K562 (cell line): Measurements from ENCODE around the gene CALHM4. TPM values are rescaled to one million over a fixed set of nuclear protein-coding genes. Genes with fewer than 3 reads are reported as not detected.

Experiments used
- ATAC-seq: fragments of 200-7000 bp; cut with Tn5 transposase; 3 replicates; pipeline ENCODE4 v1.9.1; 2020; ENCODE audit warnings: moderate library complexity
- BruUV-seq: library from RNA; stranded (reverse); fragments of 400-500 nt; replicated peaks from 2 replicates; lab custom pipeline; 2021; lab: Mats Ljungman, UMichigan
- CTCF ChIA-PET: fragments of 300-600 bp; formaldehyde crosslinking; extraction: SDS; loops from one replicate; lab custom pipeline; 2021; ENCODE audit warnings: low intra/inter-chr PET ratio; lab: Yijun Ruan, JAX
- POLR2A ChIA-PET: fragments of 300-600, 350-650 bp; sonication (Branson Sonifier 250); formaldehyde crosslinking; extraction: SDS; loops from one replicate; lab custom pipeline; 2021; ENCODE audit warnings: antibody characterized with exemption, inconsistent platforms; lab: Yijun Ruan, JAX
- DNase-seq, 4 experiments: peaks; one replicate each; pipeline versions ENCODE4 v3.0.0 to v3.0.0-alpha.2; 2011 to 2018; ENCODE audit warnings: low spot score in 3 of 4, mixed read lengths in 3 of 4; ENCODE audit errors: extremely low read depth in 1 of 4
- FAIRE-seq: peaks from 2 replicates; lab custom pipeline; 2011; peaks lifted over from hg19 to GRCh38; lab: Jason Lieb, UNC
- H2AFZ ChIP-seq: 2 replicates; pipeline ENCODE4 v1.6.0; 2011; ENCODE audit warnings: low read depth, low read length, control low read depth, inconsistent platforms
- H3K27ac ChIP-seq: fragments of 200-600 bp; 3 replicates; pipeline ENCODE4 v1.8.0; 2011; ENCODE audit warnings: low read depth, mild to moderate bottlenecking, control low read depth, inconsistent platforms, low read length, moderate library complexity, mixed read lengths; ENCODE audit errors: extremely low read depth
- H3K27me3 ChIP-seq, 2 experiments: fragments of 300-600 bp in 1 of 2; 2 replicates in 1 of 2; 3 replicates in 1 of 2; pipeline versions ENCODE4 v1.6.0 to v1.8.0; 2011; ENCODE audit warnings: inconsistent platforms in 2 of 2, low read length in 2 of 2, mild to moderate bottlenecking in 1 of 2, mixed read lengths in 1 of 2, moderate library complexity in 1 of 2; ENCODE audit not compliant: control insufficient read depth in 2 of 2, insufficient read depth in 2 of 2
- H3K36me3 ChIP-seq: fragments of 300-600 bp; 3 replicates; pipeline ENCODE4 v1.8.0; 2011; ENCODE audit warnings: mild to moderate bottlenecking, low read length, inconsistent platforms; ENCODE audit not compliant: control insufficient read depth, insufficient read depth
- H3K4me1 ChIP-seq, 2 experiments: fragments of 200-600 bp in 1 of 2; replicated peaks in 1 of 2; 2 replicates in 1 of 2; 3 replicates in 1 of 2; pipeline versions ENCODE4 v1.5.1 to v1.8.0; 2011; ENCODE audit warnings: inconsistent platforms in 2 of 2, low read length in 2 of 2, mild to moderate bottlenecking in 1 of 2, mixed read lengths in 1 of 2, moderate library complexity in 1 of 2; ENCODE audit not compliant: control insufficient read depth in 2 of 2, insufficient read depth in 2 of 2
- H3K4me2 ChIP-seq: 2 replicates; pipeline ENCODE4 v1.6.1; 2011; ENCODE audit warnings: low read length, control low read depth, inconsistent platforms, mixed read lengths; ENCODE audit not compliant: insufficient read depth
- H3K4me3 ChIP-seq: fragments of 200-600 bp; sonication (generic), shearing (Covaris generic); 2 replicates; pipeline ENCODE4 v1.5.1; 2016; ENCODE audit warnings: control low read depth, inconsistent platforms
- H3K79me2 ChIP-seq: fragments of 200-600 bp; 3 replicates; pipeline ENCODE4 v1.8.0; 2011; ENCODE audit warnings: low read length, inconsistent platforms; ENCODE audit not compliant: control insufficient read depth, insufficient read depth
- H3K9ac ChIP-seq, 2 experiments: 2 replicates each; pipeline versions ENCODE4 v1.6.0 to v1.6.1; 2011; ENCODE audit warnings: low read depth in 2 of 2, low read length in 2 of 2, control low read depth in 1 of 2, inconsistent platforms in 1 of 2, mild to moderate bottlenecking in 1 of 2, mixed read lengths in 1 of 2; ENCODE audit not compliant: insufficient read depth in 1 of 2
- H3K9me1 ChIP-seq: one replicate; pipeline ENCODE4 v1.6.0; 2011; ENCODE audit warnings: inconsistent platforms, mild to moderate bottlenecking, low read length, moderate library complexity; ENCODE audit not compliant: control insufficient read depth, insufficient read depth
- H3K9me3 ChIP-seq: replicated peaks from 2 replicates; pipeline ENCODE4 v1.5.1; 2011; ENCODE audit warnings: low read depth, low read length, inconsistent platforms; ENCODE audit not compliant: control insufficient read depth, insufficient read depth
- H4K20me1 ChIP-seq: replicated peaks from 2 replicates; pipeline ENCODE4 v1.6.1; 2011; ENCODE audit warnings: low read length, inconsistent platforms, mixed read lengths; ENCODE audit not compliant: control insufficient read depth, insufficient read depth
- GTF2F1 ChIP-seq: IDR thresholded peaks from 2 replicates; pipeline ENCODE4 v1.6.1; 2011; ENCODE audit warnings: low read depth, low read length, improper control_type of control experiment
- HNRNPH1 ChIP-seq: fragments of 200-400 bp; formaldehyde crosslinking; optimal IDR thresholded peaks from 2 replicates; pipeline ENCODE3; 2017; ENCODE audit warnings: low read depth, mild to moderate bottlenecking, low read length, moderate library complexity
- JUND ChIP-seq, 2 experiments: IDR thresholded peaks; 2 replicates in 1 of 2; 3 replicates in 1 of 2; pipeline ENCODE4 v1.6.1; 2011; ENCODE audit warnings: borderline replicate concordance in 2 of 2, low read depth in 2 of 2, low read length in 2 of 2, improper control_type of control experiment in 1 of 2, missing biosample characterization in 1 of 2, missing genetic modification characterization in 1 of 2, missing genetic modification reagents in 1 of 2
- SMARCA5 ChIP-seq: fragments of 450-650 bp; IDR thresholded peaks from 2 replicates; pipeline ENCODE4 v1.6.1; 2016
- SRSF3 ChIP-seq: fragments of 200-400 bp; formaldehyde crosslinking; IDR thresholded peaks from 2 replicates; pipeline ENCODE4 v1.6.1; 2016; ENCODE audit warnings: mild to moderate bottlenecking, low read length, moderate library complexity; ENCODE audit not compliant: insufficient read depth
- TBL1XR1 ChIP-seq, 2 experiments: IDR thresholded peaks; 2 replicates each; pipeline ENCODE4 v1.6.1; 2012; ENCODE audit warnings: improper control_type of control experiment in 2 of 2, low read length in 2 of 2, mild to moderate bottlenecking in 1 of 2
- ZNF134 ChIP-seq: fragments of 250-450 bp; sonication (Bioruptor Pico); conservative IDR thresholded peaks from 2 replicates; pipeline ENCODE4 v1.4.0; 2020
- in situ Hi-C: fragments of 300-500 bp; cut with MboI; formaldehyde crosslinking; loops from 4 replicates; pipeline ENCODE4 v1.15.0; 2018; ENCODE audit warnings: inconsistent platforms, mixed read lengths
- intact Hi-C: fragments of 100-400 bp; cut with micrococcal nuclease; formaldehyde crosslinking; loops from 2 replicates; pipeline ENCODE4 v1.14.2; 2022
- polyA plus RNA-seq, 8 experiments: library from polyadenylated mRNA; depleted of rRNA in 4 of 8; stranded (reverse) in 5 of 8; unstranded in 3 of 8; fragments of >200 nt; fragmentation: Nextera tagmentation in 2 of 8; fragmentation: Illumina TruSeq in 1 of 8; extraction: Ambion mirVana in 2 of 8; extraction: Trizol in 1 of 8; gene quantifications; 2 replicates each; pipeline versions ENCODE4 v1.2.1 to v1.2.3, GENCODE V29; 2011 to 2014; ENCODE audit warnings: inconsistent platforms in 1 of 8, missing spikeins in 1 of 8
- total RNA-seq, 7 experiments: library from RNA; depleted of rRNA in 6 of 7; stranded (reverse); fragments of >200 nt in 6 of 7; fragmentation: Illumina TruSeq in 2 of 7; extraction: Trizol in 2 of 7; gene quantifications; 2 replicates each; pipeline versions ENCODE4 v1.2.1 to v1.2.3, GENCODE V29; 2011 to 2021; ENCODE audit warnings: low replicate concordance in 1 of 7
- TF ChIP-seq, protein P1 (sequence below): fragments of 450-650 bp; formaldehyde crosslinking; IDR thresholded peaks from 2 replicates; pipeline ENCODE4 v1.4.0; 2020; ENCODE audit warnings: mild to moderate bottlenecking, moderate library complexity
- TF ChIP-seq, protein P2 (sequence below): fragments of 450-650 bp; formaldehyde crosslinking; IDR thresholded peaks from 2 replicates; pipeline ENCODE4 v1.4.0; 2020; ENCODE audit warnings: mild to moderate bottlenecking, mixed read lengths
- TF ChIP-seq, protein P3 (sequence below): fragments of 250-450 bp; sonication (Bioruptor Pico); IDR thresholded peaks from 2 replicates; pipeline ENCODE4 v1.8.0; 2021; ENCODE audit warnings: borderline replicate concordance, mild to moderate bottlenecking, moderate library complexity; ENCODE audit not compliant: poor library complexity, severe bottlenecking

The CALHM4 gene
- total and polyA plus RNA-seq, 9 of the 15 experiments (the other 6 are each of a cell fraction or from before 2014, with no cell fraction given) = not detected

DNA sequence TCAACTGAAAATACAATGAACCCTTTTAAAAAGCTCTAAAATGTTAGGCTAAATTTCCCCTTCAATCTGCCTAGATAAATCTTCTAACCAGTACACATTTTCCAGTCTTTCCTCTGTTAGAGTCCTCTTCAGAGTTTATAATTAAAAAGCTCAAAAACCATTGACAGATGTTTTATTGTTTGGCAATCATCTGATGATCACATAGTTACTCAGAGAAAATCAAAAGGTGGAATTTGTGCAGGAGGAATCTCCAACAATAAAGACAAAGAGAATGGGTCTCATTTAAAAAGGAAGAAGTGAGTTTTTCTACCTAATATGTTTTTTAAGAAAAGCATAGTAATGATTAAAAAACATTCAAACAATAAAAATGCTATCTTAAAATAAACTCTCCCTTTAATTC, 11.1 kb upstream of the CALHM4 start:
- TF ChIP-seq SMARCA5 = no peak
- no peak for TF ChIP-seq TBL1XR1 (IDR thresholded peaks at IDR 0.05; ENCODE audit: low read length in 2 of 2)
- TF ChIP-seq, protein P1, sequence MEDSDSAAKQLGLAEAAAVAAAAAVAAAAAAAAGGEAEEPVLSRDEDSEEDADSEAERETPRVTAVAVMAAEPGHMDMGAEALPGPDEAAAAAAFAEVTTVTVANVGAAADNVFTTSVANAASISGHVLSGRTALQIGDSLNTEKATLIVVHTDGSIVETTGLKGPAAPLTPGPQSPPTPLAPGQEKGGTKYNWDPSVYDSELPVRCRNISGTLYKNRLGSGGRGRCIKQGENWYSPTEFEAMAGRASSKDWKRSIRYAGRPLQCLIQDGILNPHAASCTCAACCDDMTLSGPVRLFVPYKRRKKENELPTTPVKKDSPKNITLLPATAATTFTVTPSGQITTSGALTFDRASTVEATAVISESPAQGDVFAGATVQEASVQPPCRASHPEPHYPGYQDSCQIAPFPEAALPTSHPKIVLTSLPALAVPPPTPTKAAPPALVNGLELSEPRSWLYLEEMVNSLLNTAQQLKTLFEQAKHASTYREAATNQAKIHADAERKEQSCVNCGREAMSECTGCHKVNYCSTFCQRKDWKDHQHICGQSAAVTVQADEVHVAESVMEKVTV (CRISPR knock-in tag) = no peak
- TF ChIP-seq JUND (IDR thresholded peaks at IDR 0.05; ENCODE audit: borderline replicate concordance, low read depth, low read length) = no peak
- no peak for TF ChIP-seq JUND (tag; IDR thresholded peaks at IDR 0.05; ENCODE audit: borderline replicate concordance, low read depth, low read length)
- TF ChIP-seq SRSF3 = no peak
- TF ChIP-seq, protein P2, sequence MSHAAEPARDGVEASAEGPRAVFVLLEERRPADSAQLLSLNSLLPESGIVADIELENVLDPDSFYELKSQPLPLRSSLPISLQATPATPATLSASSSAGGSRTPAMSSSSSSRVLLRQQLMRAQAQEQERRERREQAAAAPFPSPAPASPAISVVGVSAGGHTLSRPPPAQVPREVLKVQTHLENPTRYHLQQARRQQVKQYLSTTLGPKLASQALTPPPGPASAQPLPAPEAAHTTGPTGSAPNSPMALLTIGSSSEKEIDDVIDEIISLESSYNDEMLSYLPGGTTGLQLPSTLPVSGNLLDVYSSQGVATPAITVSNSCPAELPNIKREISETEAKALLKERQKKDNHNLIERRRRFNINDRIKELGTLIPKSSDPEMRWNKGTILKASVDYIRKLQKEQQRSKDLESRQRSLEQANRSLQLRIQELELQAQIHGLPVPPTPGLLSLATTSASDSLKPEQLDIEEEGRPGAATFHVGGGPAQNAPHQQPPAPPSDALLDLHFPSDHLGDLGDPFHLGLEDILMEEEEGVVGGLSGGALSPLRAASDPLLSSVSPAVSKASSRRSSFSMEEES = no peak
- no peak for TF ChIP-seq HNRNPH1
- TF ChIP-seq, protein P3, sequence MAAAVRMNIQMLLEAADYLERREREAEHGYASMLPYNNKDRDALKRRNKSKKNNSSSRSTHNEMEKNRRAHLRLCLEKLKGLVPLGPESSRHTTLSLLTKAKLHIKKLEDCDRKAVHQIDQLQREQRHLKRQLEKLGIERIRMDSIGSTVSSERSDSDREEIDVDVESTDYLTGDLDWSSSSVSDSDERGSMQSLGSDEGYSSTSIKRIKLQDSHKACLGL (CRISPR knock-in tag) = no peak
- TF ChIP-seq ZNF134 = no peak
- no peak for TF ChIP-seq GTF2F1
- ChIA-PET POLR2A (interaction anchor here (1.4 kb wide), 1 partner anchor 28 kb away, joined by 3 read pairs; no protein-coding TSS in a partner anchor), CTCF (no interaction called here)
- in situ Hi-C loops = no loop called here
- no peak overlapping the region for H3K9ac ChIP-seq
- FAIRE-seq (no peak), ATAC-seq (no peak), DNase-seq (no peak)
- intact Hi-C loops = no loop called here
- no peaks in the 10 kb centered on the region for H3K79me2 ChIP-seq
- no peak overlapping the region for H3K4me3 ChIP-seq
- no peaks in the 10 kb centered on the region for H4K20me1 ChIP-seq
- H2AFZ ChIP-seq = no peak overlapping the region
- H3K4me1 ChIP-seq = no peaks in the 10 kb centered on the region
- peaks cover 6 to 16% of the 10 kb centered on the region in 2 experiments; a peak in 4 of 5 replicates for H3K27me3 ChIP-seq
- no peak overlapping the region for H3K4me2 ChIP-seq
- no peaks in the 10 kb centered on the region for H3K9me3 ChIP-seq
- no peak overlapping the region for H3K27ac ChIP-seq
- BruUV-seq = no TSS peak
- H3K9me1 ChIP-seq = no peaks in the 10 kb centered on the region
- no peaks in the 10 kb centered on the region for H3K36me3 ChIP-seq
